Activated CD4-positive, alpha-beta T cell treated with anti-CD3 and anti-CD28 coated beads for 36 hours (primary cell): ENCODE measurements around the gene DENND4B. TPM values are rescaled to one million over a fixed set of nuclear protein-coding genes. Genes with fewer than 3 reads are reported as not detected.

ENCODE experiments used
- ATAC-seq: fragments of 200-7000 bp; cut with Tn5 transposase; one replicate; pipeline ENCODE4 v1.10.0; 2021; ENCODE audit warnings: mild to moderate bottlenecking, moderate library complexity
- CTCF ChIA-PET: fragments of 350-600 bp; sonication (Branson Sonifier 250); formaldehyde crosslinking; loops from one replicate; lab custom pipeline; 2021; ENCODE audit warnings: antibody characterized with exemption; lab: Charles Lee
- POLR2A ChIA-PET: fragments of 350-600 bp; sonication (Branson Sonifier 250); formaldehyde crosslinking; loops from one replicate; lab custom pipeline; 2021; ENCODE audit warnings: antibody characterized with exemption, inconsistent platforms; lab: Charles Lee
- DNase-seq: peaks from one replicate; pipeline ENCODE4 v3.0.0-alpha.2; 2020
- H3K27ac Mint-ChIP-seq: one replicate; pipeline ENCODE4 v1.8.0; 2021; ENCODE audit warnings: mixed read lengths
- H3K27me3 Mint-ChIP-seq: one replicate; pipeline ENCODE4 v1.8.0; 2021; ENCODE audit warnings: mixed read lengths
- H3K36me3 Mint-ChIP-seq: one replicate; pipeline ENCODE4 v1.8.0; 2021; ENCODE audit warnings: low read depth, mixed read lengths
- H3K4me1 Mint-ChIP-seq: one replicate; pipeline ENCODE4 v1.8.0; 2021; ENCODE audit warnings: mixed read lengths
- H3K4me3 Mint-ChIP-seq: one replicate; pipeline ENCODE4 v1.8.0; 2021; ENCODE audit warnings: mild to moderate bottlenecking, moderate library complexity, mixed read lengths
- H3K9me3 Mint-ChIP-seq: one replicate; pipeline ENCODE4 v1.8.0; 2021; ENCODE audit warnings: low read depth, mixed read lengths
- intact Hi-C, 2 experiments: fragments of 100-400 bp; cut with DNase I in 1 of 2; cut with micrococcal nuclease in 1 of 2; formaldehyde crosslinking; loops; one replicate each; pipeline versions ENCODE4 v1.14.2 to v1.15.1; 2022 to 2024; cut with DNase I, micrococcal nuclease
- total RNA-seq, 2 experiments: library from RNA; stranded (reverse); gene quantifications; one replicate each; pipeline ENCODE4 v1.2.3, GENCODE V29; 2021

The DENND4B gene
- total RNA-seq, 2 experiments from 2014 or later, result 100 to 110 TPM

GRCh38 chr1:153961421-153961820 is 14.9 kb upstream of the DENND4B start:
- DNase-seq, result no peak
- Mint-ChIP-seq H3K9me3 (no peaks in the 10 kb centered on the region), H3K27me3 (no peaks in the 10 kb centered on the region), H3K36me3 (peaks cover 17% of the 10 kb centered on the region), H3K4me3 (peak overlapping the region; percentile 81), H3K4me1 (peaks cover 49% of the 10 kb centered on the region), H3K27ac (peak overlapping the region; percentile 94)
- CTCF ChIA-PET, result interaction anchor here (0.7 kb wide), 1 partner anchor 23 kb away, joined by 3 read pairs; no protein-coding TSS in a partner anchor
- POLR2A ChIA-PET, result interaction anchor here (2.1 kb wide), 1 partner anchor 17 kb away, joined by 6 read pairs; no protein-coding TSS in a partner anchor
- no peak for ATAC-seq
- intact Hi-C loops, result loop anchor here (5.0 to 10.0 kb wide), 3 partner anchors 387 to 427 kb away; partner anchors contain the start of genes S100A6 (in 2 of the 2) and S100A2 (in 1 of the 2)

GRCh38 chr1:153960206-153960605 is 13.7 kb upstream of the DENND4B start:
- intact Hi-C loops, result loop anchor here (5.0 to 10.0 kb wide), 3 partner anchors 385 to 425 kb away; partner anchors contain the start of genes S100A6 (in 2 of the 2) and S100A2 (in 1 of the 2)
- ChIA-PET POLR2A (interaction anchor here (2.9 kb wide), 1 partner anchor 30 kb away, joined by 12 read pairs; the partner anchor contains the start of gene RPS27), CTCF (interaction anchor here (0.5 to 1.0 kb wide), 2 partner anchors 41 to 229 kb away, joined by 3 read pairs; no protein-coding TSS in a partner anchor)
- H3K4me3 Mint-ChIP-seq, result no peak overlapping the region
- no peak for DNase-seq
- no peaks in the 10 kb centered on the region for H3K27me3 Mint-ChIP-seq
- no peak for ATAC-seq
- H3K36me3 Mint-ChIP-seq, result peaks cover 15% of the 10 kb centered on the region
- peaks cover 49% of the 10 kb centered on the region for H3K4me1 Mint-ChIP-seq
- no peak overlapping the region for H3K27ac Mint-ChIP-seq
- no peaks in the 10 kb centered on the region for H3K9me3 Mint-ChIP-seq

GRCh38 chr1:153959454-153959853 is 12.9 kb upstream of the DENND4B start:
- no peaks in the 10 kb centered on the region for H3K9me3 Mint-ChIP-seq
- H3K4me3 Mint-ChIP-seq, result no peak overlapping the region
- H3K27me3 Mint-ChIP-seq, result no peaks in the 10 kb centered on the region
- no peak for DNase-seq
- peak overlapping the region; percentile 95 for H3K27ac Mint-ChIP-seq
- peaks cover 52% of the 10 kb centered on the region for H3K4me1 Mint-ChIP-seq
- intact Hi-C loops, result loop anchor here in 1 of 2 experiments (5.0 kb wide), 1 partner anchor 232 kb away; the partner anchor contains the start of gene INTS3
- ChIA-PET CTCF (interaction anchor here (1.0 to 1.7 kb wide), 2 partner anchors 18 to 40 kb away, joined by 3 to 4 read pairs; partner anchors contain the start of gene JTB), POLR2A (interaction anchor here (0.8 to 2.9 kb wide), 3 partner anchors 15 to 31 kb away, joined by 3 to 12 read pairs (median 8); partner anchors contain the start of genes JTB and RPS27)
- peaks cover 18% of the 10 kb centered on the region for H3K36me3 Mint-ChIP-seq
- ATAC-seq, result no peak

GRCh38 chr1:153958961-153959260 is 12.4 kb upstream of the DENND4B start:
- H3K9me3 Mint-ChIP-seq, result no peaks in the 10 kb centered on the region
- H3K4me1 Mint-ChIP-seq, result peaks cover 53% of the 10 kb centered on the region
- ATAC-seq, result no peak
- peak overlapping the region; percentile 95 for H3K27ac Mint-ChIP-seq
- intact Hi-C loops, result loop anchor here (1.0 to 5.0 kb wide), 9 partner anchors 8 to 301 kb away; partner anchors contain the start of genes JTB (in 2 of the 2), RPS27 (in 2 of the 2), CREB3L4 (in 1 of the 2) and DENND4B (in 1 of the 2)
- CTCF ChIA-PET, result interaction anchor here (0.7 to 1.7 kb wide), 3 partner anchors 19 to 468 kb away, joined by 3 to 4 read pairs (median 3); partner anchors contain the start of gene JTB
- POLR2A ChIA-PET, result interaction anchor here (0.8 to 2.9 kb wide), 4 partner anchors 8 to 32 kb away, joined by 3 to 12 read pairs (median 8); partner anchors contain the start of genes CREB3L4, JTB and RPS27
- peak overlapping the region; percentile 99 for H3K4me3 Mint-ChIP-seq
- H3K36me3 Mint-ChIP-seq, result peaks cover 24% of the 10 kb centered on the region
- DNase-seq, result no peak
- no peaks in the 10 kb centered on the region for H3K27me3 Mint-ChIP-seq

- peaks cover 55% of the 10 kb centered on the region for H3K4me1 Mint-ChIP-seq
- H3K27ac Mint-ChIP-seq, result peak within 1 kb of the TSS; percentile 95
- CTCF ChIA-PET, result interaction anchor here (0.7 to 3.2 kb wide), 6 partner anchors 12 to 468 kb away, joined by 3 to 12 read pairs (median 4); partner anchors contain the start of genes DENND4B, JTB and RAB13
These were observed 11.8 kb upstream of the DENND4B start, which contains the start of gene CRTC2 for GRCh38 chr1:153958111-153958960. Gene CRTC2 (minus strand): TSS chr1:153958612. CDS start chr1:153958497, 115 bp downstream.

GRCh38 chr1:153957744-153958110 is 11.2 kb upstream of the DENND4B start:
- ChIA-PET POLR2A (interaction anchor here (2.2 to 2.9 kb wide), 2 partner anchors 10 to 33 kb away, joined by 8 to 12 read pairs; partner anchors contain the start of genes CREB3L4 and RPS27), CTCF (interaction anchor here (0.7 to 3.2 kb wide), 4 partner anchors 11 to 74 kb away, joined by 4 to 12 read pairs (median 8); partner anchors contain the start of genes DENND4B, JTB and RAB13)
- DNase-seq (peak; percentile 64), ATAC-seq (peak; percentile 11)
- H3K27ac Mint-ChIP-seq, result peak overlapping the region; percentile 95
- peak overlapping the region; percentile 99 for H3K4me3 Mint-ChIP-seq
- peaks cover 54% of the 10 kb centered on the region for H3K4me1 Mint-ChIP-seq
- H3K27me3 Mint-ChIP-seq, result no peaks in the 10 kb centered on the region
- intact Hi-C loops, result loop anchor here (1.0 to 5.0 kb wide), 10 partner anchors 10 to 299 kb away; partner anchors contain the start of genes JTB (in 2 of the 2), RPS27 (in 2 of the 2), CREB3L4 (in 1 of the 2) and DENND4B (in 1 of the 2)
- no peaks in the 10 kb centered on the region for H3K9me3 Mint-ChIP-seq
- peaks cover 25% of the 10 kb centered on the region for H3K36me3 Mint-ChIP-seq

More at GRCh38 chr1:153958111-153958960, 11.8 kb upstream of the DENND4B start, which contains the start of gene CRTC2:
- H3K27me3 Mint-ChIP-seq, result no peaks in the 10 kb centered on the region
- H3K4me3 Mint-ChIP-seq, result peak within 1 kb of the TSS; percentile 99
- intact Hi-C loops, result loop anchor here (1.0 to 5.0 kb wide), 9 partner anchors 9 to 300 kb away; partner anchors contain the start of genes JTB (in 2 of the 2), RPS27 (in 2 of the 2), CREB3L4 (in 1 of the 2) and DENND4B (in 1 of the 2)
- POLR2A ChIA-PET, result interaction anchor here (0.8 to 2.9 kb wide), 4 partner anchors 9 to 32 kb away, joined by 3 to 12 read pairs (median 8); partner anchors contain the start of genes CREB3L4, JTB and RPS27
- DNase-seq (peak; percentile 99), ATAC-seq (peak; percentile 90)
- H3K36me3 Mint-ChIP-seq, result peaks cover 22% of the 10 kb centered on the region
- H3K9me3 Mint-ChIP-seq, result no peaks in the 10 kb centered on the region

GRCh38 chr1:153956997-153957715 is 10.6 kb upstream of the DENND4B start:
- no peak for DNase-seq
- intact Hi-C loops, result loop anchor here (1.0 to 5.0 kb wide), 2 partner anchors 12 to 230 kb away; partner anchors contain the start of gene INTS3 (in 1 of the 2)
- Mint-ChIP-seq H3K4me3 (peak overlapping the region; percentile 99), H3K27me3 (no peaks in the 10 kb centered on the region), H3K27ac (peak overlapping the region; percentile 95), H3K36me3 (peaks cover 27% of the 10 kb centered on the region), H3K4me1 (peaks cover 48% of the 10 kb centered on the region), H3K9me3 (no peaks in the 10 kb centered on the region)
- ChIA-PET CTCF (interaction anchor here (0.7 to 3.2 kb wide), 4 partner anchors 10 to 74 kb away, joined by 4 to 12 read pairs (median 8); partner anchors contain the start of genes DENND4B and RAB13), POLR2A (interaction anchor here (1.1 to 2.9 kb wide), 3 partner anchors 10 to 34 kb away, joined by 3 to 12 read pairs (median 8); partner anchors contain the start of genes CREB3L4 and RPS27)
- ATAC-seq, result no peak

- ATAC-seq (no peak), DNase-seq (no peak)
- Mint-ChIP-seq H3K27me3 (no peaks in the 10 kb centered on the region), H3K4me3 (no peak overlapping the region), H3K9me3 (no peaks in the 10 kb centered on the region), H3K4me1 (peaks cover 37% of the 10 kb centered on the region), H3K36me3 (peaks cover 38% of the 10 kb centered on the region), H3K27ac (no peak overlapping the region)
- CTCF ChIA-PET, result no interaction called here
- intact Hi-C loops, result loop anchor here in 1 of 2 experiments (5.0 kb wide), 1 partner anchor 228 kb away; the partner anchor contains the start of gene INTS3
- POLR2A ChIA-PET, result interaction anchor here (0.9 kb wide), 1 partner anchor 10 kb away, joined by 3 read pairs; no protein-coding TSS in a partner anchor
These were observed 8.3 kb upstream of the DENND4B start for GRCh38 chr1:153954826-153955225.

GRCh38 chr1:153953859-153954365 is 7.4 kb upstream of the DENND4B start:
- ChIA-PET CTCF (interaction anchor here (0.7 to 1.6 kb wide), 4 partner anchors 13 to 132 kb away, joined by 3 to 8 read pairs (median 6); partner anchors contain the start of gene RAB13), POLR2A (interaction anchor here (0.9 kb wide), 2 partner anchors 9 kb away, joined by 3 to 4 read pairs; partner anchors contain the start of gene SLC39A1)
- H3K9me3 Mint-ChIP-seq, result no peaks in the 10 kb centered on the region
- intact Hi-C loops, result no loop called here
- DNase-seq (no peak), ATAC-seq (no peak)
- peaks cover 36% of the 10 kb centered on the region for H3K36me3 Mint-ChIP-seq
- peak overlapping the region; percentile 83 for H3K27ac Mint-ChIP-seq
- H3K27me3 Mint-ChIP-seq, result no peaks in the 10 kb centered on the region
- no peak overlapping the region for H3K4me3 Mint-ChIP-seq
- peaks cover 32% of the 10 kb centered on the region for H3K4me1 Mint-ChIP-seq
